Suprapubic skin (tissue), 4 donors: ENCODE data around the gene SNX1. TPM values are rescaled to one million over a fixed set of nuclear protein-coding genes. Genes with fewer than 3 reads are reported as not detected.
"Not testable (repeated sequence)": the region's sequence is repeated elsewhere in the genome, so short reads cannot be mapped to it uniquely, and the experiment has no call there.

Experiments
- DNase-seq, 2 donors: peaks; one replicate each; pipeline ENCODE4 v3.0.0-alpha.2; 2019; ENCODE audit warnings: low spot score in 2 of 2
- H3K27ac ChIP-seq: fragments of 200-600 bp; sonication (generic); one replicate; pipeline ENCODE4 v1.5.1; 2019
- H3K27me3 ChIP-seq: fragments of 200-600 bp; sonication (generic); one replicate; pipeline ENCODE4 v1.5.1; 2019
- H3K36me3 ChIP-seq: fragments of 200-600 bp; sonication (generic); one replicate; pipeline ENCODE4 v1.5.1; 2019
- H3K4me1 ChIP-seq: fragments of 200-600 bp; sonication (generic); one replicate; pipeline ENCODE4 v1.5.1; 2019
- H3K4me3 ChIP-seq: fragments of 200-600 bp; sonication (generic); one replicate; pipeline ENCODE4 v1.5.1; 2019; ENCODE audit warnings: mild to moderate bottlenecking
- H3K9me3 ChIP-seq: fragments of 200-600 bp; sonication (generic); one replicate; pipeline ENCODE4 v1.5.1; 2019
- CTCF ChIP-seq, 2 donors: fragments of 200-600 bp in 1 of 2; fragments of 450-650 bp in 1 of 2; sonication (generic) in 1 of 2; IDR thresholded peaks; one replicate each; pipeline ENCODE4 v1.5.1; 2016 to 2019; ENCODE audit warnings: antibody characterized with exemption in 2 of 2, mild to moderate bottlenecking in 1 of 2, moderate library complexity in 1 of 2
- EP300 ChIP-seq: sonication (generic); formaldehyde crosslinking; IDR thresholded peaks from one replicate; pipeline ENCODE4 v1.6.1; 2017; ENCODE audit warnings: antibody characterized with exemption
- POLR2A ChIP-seq, 2 donors: fragments of 450-650 bp; IDR thresholded peaks; one replicate each; pipeline ENCODE4 v1.6.1; 2017; ENCODE audit warnings: antibody characterized with exemption in 2 of 2, mild to moderate bottlenecking in 2 of 2, moderate library complexity in 2 of 2
- POLR2AphosphoS5 ChIP-seq, 3 donors: sonication (generic); formaldehyde crosslinking; IDR thresholded peaks; one replicate each; pipeline ENCODE4 v1.6.1; 2017; ENCODE audit warnings: antibody characterized with exemption in 3 of 3
- WGBS: methylation state at CpG from one replicate; pipeline ENCODE4 v1.1.5; 2018; 5-methylcytosine and 5-hydroxymethylcytosine counted together
- total RNA-seq, 4 donors: library from RNA; depleted of rRNA; stranded (reverse); fragments of >200 nt; gene quantifications; one replicate each; pipeline ENCODE4 v1.1.0, GENCODE V29; 2016

The SNX1 gene
- total RNA-seq, 4 donors from 2014 or later = 56.4 to 96.6 (median 68.6) TPM

GRCh38 chr15:64051093-64051402 is 44.7 kb upstream of the SNX1 start:
- no peak for DNase-seq
- 83% methylated on average over 2 of the region's 2 CpGs for whole genome bisulfite sequencing
- H3K36me3 ChIP-seq = no peaks in the 10 kb centered on the region
- peaks cover 9% of the 10 kb centered on the region for H3K4me1 ChIP-seq
- no peak overlapping the region for H3K27ac ChIP-seq
- no peak overlapping the region for H3K4me3 ChIP-seq
- no peak for TF ChIP-seq POLR2A (IDR thresholded peaks at IDR 0.05)
- no peak for TF ChIP-seq POLR2AphosphoS5 (IDR thresholded peaks at IDR 0.05)
- TF ChIP-seq EP300 = no peak
- TF ChIP-seq CTCF (IDR thresholded peaks at IDR 0.05) = no peak
- no peaks in the 10 kb centered on the region for H3K27me3 ChIP-seq
- H3K9me3 ChIP-seq = no peaks in the 10 kb centered on the region

- H3K4me1 ChIP-seq = peaks cover 6% of the 10 kb centered on the region
- no peaks in the 10 kb centered on the region for H3K9me3 ChIP-seq
- WGBS = 96% methylated on average over 5 of the region's 6 CpGs
- DNase-seq = no peak
- H3K27ac ChIP-seq = no peak overlapping the region
- no peak for TF ChIP-seq POLR2A (IDR thresholded peaks at IDR 0.05)
- no peak overlapping the region for H3K4me3 ChIP-seq
- H3K27me3 ChIP-seq = no peaks in the 10 kb centered on the region
- no peaks in the 10 kb centered on the region for H3K36me3 ChIP-seq
These were observed 44.1 kb upstream of the SNX1 start for GRCh38 chr15:64051407-64052259.

GRCh38 chr15:64052925-64053491 is 42.8 kb upstream of the SNX1 start:
- H3K27ac ChIP-seq = no peak overlapping the region
- no peaks in the 10 kb centered on the region for H3K27me3 ChIP-seq
- TF ChIP-seq POLR2AphosphoS5 (IDR thresholded peaks at IDR 0.05) = no peak
- TF ChIP-seq POLR2A (IDR thresholded peaks at IDR 0.05) = no peak
- no peak for TF ChIP-seq EP300
- TF ChIP-seq CTCF (IDR thresholded peaks at IDR 0.05) = no peak
- DNase-seq = no peak
- no peaks in the 10 kb centered on the region for H3K4me1 ChIP-seq
- 90% methylated on average over 5 of the region's 5 CpGs for WGBS
- no peaks in the 10 kb centered on the region for H3K36me3 ChIP-seq
- H3K9me3 ChIP-seq = no peaks in the 10 kb centered on the region
- no peak overlapping the region for H3K4me3 ChIP-seq

- H3K27me3 ChIP-seq, H3K4me3 ChIP-seq, H3K36me3 ChIP-seq, H3K4me1 ChIP-seq, H3K9me3 ChIP-seq, DNase-seq, H3K27ac ChIP-seq: not testable (repeated sequence)
- WGBS = 89% methylated on average over 12 of the region's 12 CpGs
These were observed 42.1 kb upstream of the SNX1 start for GRCh38 chr15:64053674-64054073.

GRCh38 chr15:64058279-64058678 is 37.5 kb upstream of the SNX1 start:
- 81% methylated on average over 5 of the region's 5 CpGs for WGBS
- H3K4me3 ChIP-seq = no peak overlapping the region
- H3K27me3 ChIP-seq = no peaks in the 10 kb centered on the region
- H3K4me1 ChIP-seq = no peaks in the 10 kb centered on the region
- no peak overlapping the region for H3K27ac ChIP-seq
- H3K9me3 ChIP-seq = no peaks in the 10 kb centered on the region
- TF ChIP-seq POLR2A (IDR thresholded peaks at IDR 0.05) (no peak), CTCF (IDR thresholded peaks at IDR 0.05) (no peak), POLR2AphosphoS5 (IDR thresholded peaks at IDR 0.05) (no peak), EP300 (no peak)
- no peaks in the 10 kb centered on the region for H3K36me3 ChIP-seq
- DNase-seq = no peak

- WGBS = 94% methylated on average over 2 of the region's 2 CpGs
- H3K9me3 ChIP-seq, H3K36me3 ChIP-seq, H3K4me1 ChIP-seq, DNase-seq, H3K27me3 ChIP-seq, H3K27ac ChIP-seq, H3K4me3 ChIP-seq: not testable (repeated sequence)
These were observed 36.7 kb upstream of the SNX1 start for GRCh38 chr15:64059104-64059503.

- TF ChIP-seq POLR2A (IDR thresholded peaks at IDR 0.05) (no peak), EP300 (no peak), CTCF (IDR thresholded peaks at IDR 0.05) (no peak), POLR2AphosphoS5 (IDR thresholded peaks at IDR 0.05) (no peak)
- Histone ChIP-seq H3K4me3 (no peak overlapping the region), H3K27ac (no peak overlapping the region), H3K4me1 (no peaks in the 10 kb centered on the region), H3K9me3 (no peaks in the 10 kb centered on the region), H3K36me3 (no peaks in the 10 kb centered on the region), H3K27me3 (no peaks in the 10 kb centered on the region)
- DNase-seq = no peak
- 92% methylated on average over 18 of the region's 29 CpGs for WGBS
These were observed 35.1 kb upstream of the SNX1 start for GRCh38 chr15:64060716-64061115.
